Measurements from ENCODE around the gene PCDH17.

Gene PCDH17

DNA sequence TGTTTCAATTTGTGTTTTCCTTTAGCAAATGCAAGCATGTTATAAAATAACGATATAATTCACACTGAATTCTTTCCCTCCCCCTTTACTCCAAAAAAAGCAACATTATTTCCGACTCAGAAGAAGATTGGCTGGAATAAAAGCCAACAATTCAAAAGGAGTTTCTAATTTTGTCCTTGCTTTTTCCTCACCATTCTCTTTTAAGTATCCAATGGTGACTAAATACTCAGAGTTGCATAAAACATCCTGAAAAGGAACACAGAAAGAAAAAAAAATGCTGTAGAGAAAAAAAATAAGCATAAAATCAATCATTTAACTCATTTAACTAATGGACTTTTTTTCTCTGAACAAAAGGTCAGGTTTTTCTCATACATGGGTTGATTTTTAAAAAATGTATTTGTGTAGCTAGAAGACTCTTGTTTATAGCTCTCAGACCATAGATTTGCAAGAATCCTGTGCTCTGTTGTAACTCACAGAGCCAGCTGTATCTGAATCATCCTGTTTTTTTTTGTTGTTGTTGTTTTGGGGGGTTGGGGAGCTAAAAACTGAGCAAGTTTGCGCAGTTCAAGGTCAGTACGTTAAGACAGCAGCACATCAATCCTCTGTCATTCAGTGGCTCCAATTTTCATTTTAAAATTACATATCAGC lies 108.1 kb downstream of the PCDH17 start:
- no peak for DNase-seq

DNA sequence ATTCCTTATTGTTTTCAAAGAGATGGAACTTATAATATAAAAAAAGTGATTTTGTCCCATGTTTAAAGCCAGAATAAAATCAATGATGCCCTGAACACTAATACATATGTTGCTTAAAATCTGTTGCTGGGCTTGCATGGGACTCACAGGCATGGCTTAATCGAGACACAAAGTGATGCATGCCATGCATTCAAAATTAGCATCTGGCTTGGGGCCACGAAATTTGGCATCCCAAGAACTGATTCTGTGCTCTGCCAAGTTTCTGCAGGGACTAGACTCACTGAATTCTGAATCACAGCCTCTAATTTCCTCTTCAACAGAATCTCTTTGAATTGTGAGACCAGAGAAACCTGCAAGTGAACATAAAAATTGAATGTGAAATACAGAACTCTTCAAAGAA lies 109.2 kb downstream of the PCDH17 start:
- no peak for DNase-seq

DNA sequence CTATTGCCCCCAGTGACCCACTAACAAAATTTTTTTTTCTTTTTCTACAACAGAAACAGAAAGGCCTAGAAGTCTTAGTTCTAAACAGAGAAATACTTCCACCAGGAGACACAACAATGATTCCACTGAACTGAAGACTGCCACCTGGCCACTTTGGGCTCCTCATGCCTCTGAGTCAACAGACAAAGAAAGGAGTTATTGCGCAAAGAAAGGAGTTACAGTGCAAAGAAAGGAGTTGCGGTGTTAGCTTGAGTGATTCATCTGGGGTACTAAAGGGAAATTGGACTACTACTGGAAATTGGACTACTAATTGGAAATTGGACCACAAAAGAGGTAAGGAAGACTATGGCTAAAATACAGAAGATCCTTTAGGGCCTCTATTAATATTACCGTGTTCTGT lies 116.6 kb downstream of the PCDH17 start:
- no peak for DNase-seq

DNA sequence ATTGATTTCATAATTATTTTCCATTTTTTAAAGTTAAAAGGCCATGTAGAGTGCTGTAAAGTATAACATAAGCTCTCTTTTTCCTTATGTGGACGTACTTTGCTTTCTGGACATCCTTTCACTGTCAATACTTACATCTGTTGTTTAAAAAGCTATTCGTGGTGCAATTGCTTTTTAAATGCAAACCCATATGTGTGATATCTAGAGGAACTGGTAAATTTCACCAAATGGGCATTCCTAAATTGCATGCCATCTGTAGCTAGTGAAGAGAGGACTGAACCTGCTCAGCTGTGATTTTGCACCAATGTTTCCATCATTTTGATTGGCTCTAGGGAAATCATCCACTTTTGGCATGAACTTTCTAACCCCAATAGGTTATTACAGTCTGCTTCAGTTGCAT lies 129.4 kb downstream of the PCDH17 start:
- DNase-seq: no peak

DNA sequence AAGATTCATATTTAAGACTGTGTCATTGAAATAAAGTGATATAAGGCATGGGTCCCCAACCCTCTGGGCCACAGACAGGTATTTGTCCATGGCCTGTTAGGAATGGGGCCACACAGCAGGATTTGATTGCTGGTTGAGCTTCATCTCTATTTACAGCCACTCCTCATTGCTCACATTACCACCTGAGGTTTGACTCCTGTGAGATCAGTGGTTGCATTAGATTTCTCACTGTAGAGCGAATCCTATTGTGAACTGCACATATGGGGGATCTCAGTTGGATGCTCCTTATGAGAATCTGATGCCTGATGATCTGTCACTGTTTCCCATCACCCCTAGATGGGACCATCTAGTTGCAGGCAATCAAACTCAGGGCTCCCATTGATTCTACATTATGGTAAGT lies 132.1 kb downstream of the PCDH17 start:
- DNase-seq: no peak

All from T-helper 2 cell (primary cell).